Cerebellar cortex (tissue), 1 donor: ENCODE measurements around the gene SEPTIN3.
"Not testable (repeated sequence)": the region's sequence is repeated elsewhere in the genome, so short reads cannot be mapped to it uniquely, and the experiment has no call there.

Source experiments
- DNase-seq: peaks from one replicate; pipeline ENCODE4 v3.0.0-alpha.2; 2015; ENCODE audit warnings: low spot score

The SEPTIN3 gene

GRCh38 chr22:41943661-41944209 is 25.5 kb upstream of the SEPTIN3 start:
- DNase-seq = no peak

- DNase-seq = peak; percentile 97
These were observed 22.4 kb upstream of the SEPTIN3 start, which contains the start of gene CENPM for GRCh38 chr22:41946629-41947423. Gene CENPM (minus strand): TSS chr22:41947152. CDS start chr22:41947076, 76 bp downstream.

- DNase-seq = no peak
These were observed 21.7 kb upstream of the SEPTIN3 start for GRCh38 chr22:41947424-41948080.

GRCh38 chr22:41948142-41948541 is 21.1 kb upstream of the SEPTIN3 start:
- no peak for DNase-seq

- not testable (repeated sequence) for DNase-seq
These were observed 20.3 kb upstream of the SEPTIN3 start for GRCh38 chr22:41948928-41949296.

GRCh38 chr22:41949297-41949965 is 19.8 kb upstream of the SEPTIN3 start:
- DNase-seq = no peak

GRCh38 chr22:41951898-41952474 is 17.3 kb upstream of the SEPTIN3 start, which contains the start of gene SMIM45:
Gene SMIM45 (plus strand): TSS chr22:41952150.
- DNase-seq = peak; percentile 97

- DNase-seq = no peak
These were observed 16.5 kb upstream of the SEPTIN3 start for GRCh38 chr22:41952713-41953112.

- no peak for DNase-seq
These were observed 11.2 kb upstream of the SEPTIN3 start for GRCh38 chr22:41957941-41958556.

GRCh38 chr22:41963453-41964111 is 5.7 kb upstream of the SEPTIN3 start:
- no peak for DNase-seq

GRCh38 chr22:41964112-41964491 is 5.1 kb upstream of the SEPTIN3 start:
- no peak for DNase-seq

GRCh38 chr22:41966225-41966606 is 3.0 kb upstream of the SEPTIN3 start:
- no peak for DNase-seq

- DNase-seq = peak; percentile 80
These were observed 2.5 kb upstream of the SEPTIN3 start for GRCh38 chr22:41966607-41967240.

GRCh38 chr22:41968601-41969000 is 642 bp upstream of the SEPTIN3 start:
- DNase-seq = no peak

GRCh38 chr22:41970601-41971000 is 1.4 kb downstream of the SEPTIN3 start:
- no peak for DNase-seq

GRCh38 chr22:41971431-41971830 is 2.2 kb downstream of the SEPTIN3 start:
- DNase-seq = no peak

GRCh38 chr22:41974691-41975290 is 5.5 kb downstream of the SEPTIN3 start:
- no peak for DNase-seq

GRCh38 chr22:41975299-41976069 is 6.2 kb downstream of the SEPTIN3 start:
- no peak for DNase-seq

GRCh38 chr22:41976070-41976901 is 7.0 kb downstream of the SEPTIN3 start:
- DNase-seq = peak; percentile 38
